A172 (cell line): ENCODE measurements around the gene OR4C16. TPM values are rescaled to one million over a fixed set of nuclear protein-coding genes. Genes with fewer than 3 reads are reported as not detected.

Experiments
- DNase-seq: peaks from one replicate; pipeline ENCODE4 v3.0.0-alpha.2; 2015; ENCODE audit warnings: low spot score
- total RNA-seq: library from RNA; depleted of rRNA; stranded (reverse); fragments of >200 nt; shearing (Covaris generic); gene quantifications from 2 replicates; pipeline ENCODE4 v1.2.3, GENCODE V29; 2014; rRNA removed

Gene OR4C16, protein sequence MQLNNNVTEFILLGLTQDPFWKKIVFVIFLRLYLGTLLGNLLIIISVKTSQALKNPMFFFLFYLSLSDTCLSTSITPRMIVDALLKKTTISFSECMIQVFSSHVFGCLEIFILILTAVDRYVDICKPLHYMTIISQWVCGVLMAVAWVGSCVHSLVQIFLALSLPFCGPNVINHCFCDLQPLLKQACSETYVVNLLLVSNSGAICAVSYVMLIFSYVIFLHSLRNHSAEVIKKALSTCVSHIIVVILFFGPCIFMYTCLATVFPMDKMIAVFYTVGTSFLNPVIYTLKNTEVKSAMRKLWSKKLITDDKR
- not detected in 2 replicates for total RNA-seq

DNA sequence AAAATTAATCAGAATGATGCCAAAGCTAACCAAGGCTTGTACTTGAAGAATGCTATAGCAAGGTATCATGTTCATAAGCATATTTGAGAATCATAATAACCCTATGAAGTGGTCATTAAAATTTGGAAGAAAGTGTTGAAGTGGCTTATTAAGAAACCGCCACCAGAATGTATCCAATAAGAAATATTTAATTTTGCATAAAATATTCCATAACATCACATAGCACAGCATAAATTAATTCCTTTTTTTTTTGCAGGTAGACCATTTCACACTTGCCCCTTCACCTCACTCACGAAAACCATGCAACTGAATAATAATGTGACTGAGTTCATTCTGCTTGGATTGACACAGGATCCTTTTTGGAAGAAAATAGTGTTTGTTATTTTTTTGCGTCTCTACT lies at the start of gene OR4C16:
TSS of gene OR4C16 (plus strand) at position 301 of the 400 bp plus-strand sequence. CDS start at position 301, 0 bp downstream.
- DNase-seq = no peak

DNA sequence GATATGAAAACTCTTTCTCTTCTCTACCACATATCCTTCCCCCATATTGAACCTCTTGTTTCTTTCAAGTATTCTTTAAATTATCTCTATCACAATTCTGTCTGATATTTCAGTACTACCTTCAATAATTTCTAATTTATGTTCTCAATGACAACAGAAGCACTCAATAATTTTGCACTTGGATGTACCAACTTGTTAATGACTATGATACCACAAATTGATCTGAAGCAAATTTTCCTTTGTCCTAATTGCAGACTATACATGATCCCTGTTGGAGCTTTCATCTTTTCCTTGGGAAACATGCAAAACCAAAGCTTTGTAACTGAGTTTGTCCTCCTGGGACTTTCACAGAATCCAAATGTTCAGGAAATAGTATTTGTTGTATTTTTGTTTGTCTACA lies 17.8 kb upstream of the OR4C16 start, which contains the start of gene OR4C15:
TSS of gene OR4C15 (plus strand) at position 301 of the 400 bp plus-strand sequence. CDS start at position 301, 0 bp downstream.
- no peak for DNase-seq

DNA sequence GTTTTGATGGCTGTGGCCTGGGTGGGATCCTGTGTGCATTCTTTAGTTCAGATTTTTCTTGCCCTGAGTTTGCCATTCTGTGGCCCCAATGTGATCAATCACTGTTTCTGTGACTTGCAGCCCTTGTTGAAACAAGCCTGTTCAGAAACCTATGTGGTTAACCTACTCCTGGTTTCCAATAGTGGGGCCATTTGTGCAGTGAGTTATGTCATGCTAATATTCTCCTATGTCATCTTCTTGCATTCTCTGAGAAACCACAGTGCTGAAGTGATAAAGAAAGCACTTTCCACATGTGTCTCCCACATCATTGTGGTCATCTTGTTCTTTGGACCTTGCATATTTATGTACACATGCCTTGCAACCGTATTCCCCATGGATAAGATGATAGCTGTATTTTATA lies 620 bp downstream of the OR4C16 start:
- DNase-seq = no peak

DNA sequence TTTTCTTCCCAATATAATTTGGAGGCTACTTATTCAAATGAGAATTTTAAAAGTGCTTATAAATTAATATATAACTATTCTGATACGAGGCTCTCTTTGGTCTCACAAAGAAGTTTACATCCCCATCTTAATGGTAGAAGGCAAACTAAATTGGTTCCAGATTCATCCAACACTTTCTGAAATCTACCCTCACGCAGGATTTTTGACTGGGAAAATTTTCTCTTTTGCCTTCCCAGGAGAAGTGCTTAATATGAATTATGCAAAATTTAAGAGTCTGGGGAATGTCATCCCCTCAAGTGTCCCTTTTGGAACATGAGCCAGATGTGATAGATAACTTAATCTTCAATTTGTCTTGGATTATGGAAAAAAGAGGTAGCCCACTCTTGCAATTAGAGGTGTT lies 35.6 kb downstream of the OR4C16 start, which contains the start of gene OR4C11:
TSS of gene OR4C11 (minus strand) at position 101 of the 400 bp plus-strand sequence. CDS start 3,272 bp downstream, outside the sequence.
- DNase-seq = no peak

Other genes with a start within 250 kb of the OR4C16 start
- gene OR4A16, start 228.9 kb upstream of the OR4C16 start, total RNA-seq = not detected in 2 replicates
- gene OR4A15, start 204.2 kb upstream of the OR4C16 start, total RNA-seq = not detected in 2 replicates
- not detected in 2 replicates for gene OR4C15, start 17.7 kb upstream of the OR4C16 start, total RNA-seq
- not detected in 2 replicates for gene OR4C11, start 35.5 kb downstream of the OR4C16 start, total RNA-seq
- gene OR4P4, start 63.0 kb downstream of the OR4C16 start, total RNA-seq = not detected in 2 replicates
- not detected in 2 replicates for gene OR4S2, start 76.2 kb downstream of the OR4C16 start, total RNA-seq
- not detected in 2 replicates for gene OR4C6, start 90.1 kb downstream of the OR4C16 start, total RNA-seq
- not detected in 2 replicates for gene OR5D13, start 201.3 kb downstream of the OR4C16 start, total RNA-seq
- not detected in 2 replicates for gene OR5D14, start 223.4 kb downstream of the OR4C16 start, total RNA-seq
- gene OR5L1, start 239.2 kb downstream of the OR4C16 start, total RNA-seq = not detected in 2 replicates
- not detected in 2 replicates for gene OR5D18, start 247.5 kb downstream of the OR4C16 start, total RNA-seq